GM19395 (cell line): Measurements from ENCODE around the gene CST6.
"Not testable (repeated sequence)": the region's sequence is repeated elsewhere in the genome, so short reads cannot be mapped to it uniquely, and the experiment has no call there.

Source experiments
- ATAC-seq: cut with Tn5 transposase; IDR thresholded peaks from one replicate; pipeline ENCODE4 v1.9.1; 2021; ENCODE audit warnings: mild to moderate bottlenecking, moderate library complexity; ENCODE audit not compliant: unreplicated experiment

Gene CST6

GRCh38 chr11:66013762-66014100 lies 1.9 kb downstream of the CST6 start:
- ATAC-seq, result no peak

GRCh38 chr11:66014804-66015453 lies 3.1 kb downstream of the CST6 start:
- ATAC-seq, result no peak

- no peak for ATAC-seq
Observed at GRCh38 chr11:66015454-66015881, 3.7 kb downstream of the CST6 start.

GRCh38 chr11:66015936-66016792 lies 4.4 kb downstream of the CST6 start:
- ATAC-seq, result no peak

GRCh38 chr11:66016793-66017177 lies 5.0 kb downstream of the CST6 start:
- ATAC-seq, result no peak

- ATAC-seq, result no peak
Observed at GRCh38 chr11:66017321-66017720, 5.5 kb downstream of the CST6 start.

- no peak for ATAC-seq
Observed at GRCh38 chr11:66020212-66020611, 8.4 kb downstream of the CST6 start.

- ATAC-seq, result no peak
Observed at GRCh38 chr11:66020618-66021357, 9.0 kb downstream of the CST6 start.

GRCh38 chr11:66022401-66023185 lies 10.8 kb downstream of the CST6 start:
- ATAC-seq, result no peak

- ATAC-seq, result not testable (repeated sequence)
Observed at GRCh38 chr11:66023186-66023440, 11.3 kb downstream of the CST6 start.

- ATAC-seq, result no peak
Observed at GRCh38 chr11:66026017-66026529, 14.3 kb downstream of the CST6 start, which contains the start of gene CATSPER1. Gene CATSPER1, minus strand, starts transcription at chr11:66026479. Its CDS starts 100 bp downstream, at chr11:66026379.

GRCh38 chr11:66032957-66033735 lies 21.3 kb downstream of the CST6 start:
- ATAC-seq, result no peak

GRCh38 chr11:66035653-66036333 lies 24.0 kb downstream of the CST6 start:
- no peak for ATAC-seq

- ATAC-seq, result no peak
Observed at GRCh38 chr11:66036334-66036710, 24.5 kb downstream of the CST6 start.

- ATAC-seq, result no peak
Observed at GRCh38 chr11:66037327-66037726, 25.5 kb downstream of the CST6 start.

GRCh38 chr11:66039765-66040164 lies 28.0 kb downstream of the CST6 start:
- ATAC-seq, result no peak

GRCh38 chr11:66042227-66042995 lies 30.6 kb downstream of the CST6 start:
- no peak for ATAC-seq

- ATAC-seq, result no peak
Observed at GRCh38 chr11:66042996-66043906, 31.4 kb downstream of the CST6 start.
